Measurements from ENCODE around the gene OR51B4.

DNA sequence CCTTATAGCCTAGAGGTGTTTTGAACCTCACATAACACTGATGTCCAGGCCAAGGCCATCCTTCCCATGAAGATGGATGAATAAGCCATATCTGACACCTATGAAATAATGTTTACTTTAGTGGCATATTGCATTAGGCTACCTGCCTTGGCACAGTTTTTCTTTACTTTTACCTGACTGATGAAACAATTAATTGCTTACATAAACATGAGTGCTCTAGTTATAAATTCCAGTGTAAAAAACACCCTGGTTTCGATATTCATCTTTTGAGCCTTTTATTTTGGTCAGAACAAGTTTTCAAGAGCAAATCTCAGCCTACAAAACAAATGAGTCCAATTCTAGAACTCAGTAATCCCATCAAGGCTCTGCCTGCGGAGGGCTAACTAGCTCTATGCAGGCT lies 25.0 kb downstream of the OR51B4 start:
- TF ChIP-seq, protein P1, sequence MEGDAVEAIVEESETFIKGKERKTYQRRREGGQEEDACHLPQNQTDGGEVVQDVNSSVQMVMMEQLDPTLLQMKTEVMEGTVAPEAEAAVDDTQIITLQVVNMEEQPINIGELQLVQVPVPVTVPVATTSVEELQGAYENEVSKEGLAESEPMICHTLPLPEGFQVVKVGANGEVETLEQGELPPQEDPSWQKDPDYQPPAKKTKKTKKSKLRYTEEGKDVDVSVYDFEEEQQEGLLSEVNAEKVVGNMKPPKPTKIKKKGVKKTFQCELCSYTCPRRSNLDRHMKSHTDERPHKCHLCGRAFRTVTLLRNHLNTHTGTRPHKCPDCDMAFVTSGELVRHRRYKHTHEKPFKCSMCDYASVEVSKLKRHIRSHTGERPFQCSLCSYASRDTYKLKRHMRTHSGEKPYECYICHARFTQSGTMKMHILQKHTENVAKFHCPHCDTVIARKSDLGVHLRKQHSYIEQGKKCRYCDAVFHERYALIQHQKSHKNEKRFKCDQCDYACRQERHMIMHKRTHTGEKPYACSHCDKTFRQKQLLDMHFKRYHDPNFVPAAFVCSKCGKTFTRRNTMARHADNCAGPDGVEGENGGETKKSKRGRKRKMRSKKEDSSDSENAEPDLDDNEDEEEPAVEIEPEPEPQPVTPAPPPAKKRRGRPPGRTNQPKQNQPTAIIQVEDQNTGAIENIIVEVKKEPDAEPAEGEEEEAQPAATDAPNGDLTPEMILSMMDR (IDR thresholded peaks at IDR 0.05; ENCODE audit: low read length), result no peak
- TF ChIP-seq EZH2 (IDR thresholded peaks at IDR 0.05; ENCODE audit: borderline replicate concordance, low read length), result no peak

Measured in OCI-LY1 (cell line).